ENCODE measurements around the gene VTCN1. TPM values are rescaled to one million over a fixed set of nuclear protein-coding genes. Genes with fewer than 3 reads are reported as not detected.

VTCN1 gene
- total and polyA plus RNA-seq, 2 of the 13 experiments (the other 11 are each of a cell fraction or from before 2014, with no cell fraction given): not detected

DNA sequence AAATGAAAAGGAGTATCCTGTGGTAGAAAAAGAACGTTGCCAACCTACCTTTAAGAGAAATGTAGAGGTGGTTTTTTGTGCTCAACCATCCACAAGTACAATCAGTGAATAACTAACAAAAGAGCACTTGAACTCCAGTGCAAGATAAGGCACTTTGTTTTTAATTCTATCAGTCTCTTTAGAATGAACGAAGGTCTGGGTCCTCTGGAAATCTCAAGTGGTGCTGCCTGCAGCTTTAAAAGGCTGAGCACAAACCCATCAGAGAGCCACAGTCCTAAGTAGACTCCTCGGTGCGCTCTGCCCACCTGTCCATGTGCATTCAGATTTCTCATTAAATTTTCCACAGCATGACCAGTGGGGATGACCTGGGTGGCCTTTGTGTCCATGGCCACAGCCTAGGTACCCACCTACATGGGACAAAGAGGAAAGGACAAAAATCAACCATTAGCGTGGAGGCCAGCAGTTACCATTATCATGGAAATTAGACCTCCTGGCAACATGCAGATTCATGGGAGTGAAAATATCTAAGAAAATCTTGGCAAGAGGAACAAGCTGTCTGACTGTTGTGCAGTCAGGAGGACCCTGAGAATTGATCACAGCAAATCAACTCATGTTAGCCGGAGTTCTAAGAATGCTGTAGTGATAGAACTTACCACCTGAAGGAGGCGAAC is 98.5 kb downstream of the VTCN1 start (continued):
- TF ChIP-seq, protein P1, sequence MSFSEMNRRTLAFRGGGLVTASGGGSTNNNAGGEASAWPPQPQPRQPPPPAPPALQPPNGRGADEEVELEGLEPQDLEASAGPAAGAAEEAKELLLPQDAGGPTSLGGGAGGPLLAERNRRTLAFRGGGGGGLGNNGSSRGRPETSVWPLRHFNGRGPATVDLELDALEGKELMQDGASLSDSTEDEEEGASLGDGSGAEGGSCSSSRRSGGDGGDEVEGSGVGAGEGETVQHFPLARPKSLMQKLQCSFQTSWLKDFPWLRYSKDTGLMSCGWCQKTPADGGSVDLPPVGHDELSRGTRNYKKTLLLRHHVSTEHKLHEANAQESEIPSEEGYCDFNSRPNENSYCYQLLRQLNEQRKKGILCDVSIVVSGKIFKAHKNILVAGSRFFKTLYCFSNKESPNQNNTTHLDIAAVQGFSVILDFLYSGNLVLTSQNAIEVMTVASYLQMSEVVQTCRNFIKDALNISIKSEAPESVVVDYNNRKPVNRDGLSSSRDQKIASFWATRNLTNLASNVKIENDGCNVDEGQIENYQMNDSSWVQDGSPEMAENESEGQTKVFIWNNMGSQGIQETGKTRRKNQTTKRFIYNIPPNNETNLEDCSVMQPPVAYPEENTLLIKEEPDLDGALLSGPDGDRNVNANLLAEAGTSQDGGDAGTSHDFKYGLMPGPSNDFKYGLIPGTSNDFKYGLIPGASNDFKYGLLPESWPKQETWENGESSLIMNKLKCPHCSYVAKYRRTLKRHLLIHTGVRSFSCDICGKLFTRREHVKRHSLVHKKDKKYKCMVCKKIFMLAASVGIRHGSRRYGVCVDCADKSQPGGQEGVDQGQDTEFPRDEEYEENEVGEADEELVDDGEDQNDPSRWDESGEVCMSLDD (CRISPR knock-in tag; IDR thresholded peaks at IDR 0.05; ENCODE audit: borderline replicate concordance): no peak
- no peak for TF ChIP-seq AGO2 (optimal IDR thresholded peaks at IDR 0.05; ENCODE audit: low read depth, low read length)
- no peak for TF ChIP-seq NCOR1 (IDR thresholded peaks at IDR 0.05; ENCODE audit: borderline replicate concordance, low read length)
- TF ChIP-seq ZNF891 (CRISPR knock-in tag; IDR thresholded peaks at IDR 0.05): no peak
- no peak for TF ChIP-seq ZNF720 (CRISPR knock-in tag; IDR thresholded peaks at IDR 0.05)
- TF ChIP-seq ZNF468 (CRISPR knock-in tag; IDR thresholded peaks at IDR 0.05): no peak

DNA sequence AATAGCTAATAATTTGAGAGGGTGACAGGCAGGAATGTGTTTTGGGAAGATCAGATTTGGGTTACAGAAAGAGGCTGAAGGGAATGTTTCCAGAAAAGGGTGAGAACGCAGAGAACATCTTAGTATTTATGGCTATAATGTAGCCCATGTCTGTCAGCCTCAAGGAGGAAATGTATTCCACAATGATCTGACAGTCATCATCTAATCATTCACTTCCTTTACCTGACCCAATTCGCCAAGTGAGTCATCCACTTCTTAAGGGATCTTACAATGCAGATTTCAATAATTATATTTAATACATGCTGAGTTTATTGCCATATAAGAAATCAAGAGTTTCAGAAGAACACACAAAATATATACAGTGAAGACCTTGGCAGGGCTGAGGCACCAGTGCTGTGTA is 100.0 kb downstream of the VTCN1 start:
- 91% methylated on average over 2 of the region's 2 CpGs for WGBS (ENCODE audit: low lambda C conversion rate)
- Histone ChIP-seq H3K4me1 (ENCODE audit: insufficient read depth, low read length) (0 out of 2 replicates have a peak, but pooled peaks cover 2% of the 10 kb centered on the region), H4K20me1 (ENCODE audit: insufficient read depth, low read length) (no peaks in the 10 kb centered on the region), H3K4me2 (ENCODE audit: low read depth, low read length) (no peak overlapping the region), H2AFZ (ENCODE audit: low read length) (no peak overlapping the region), H3K9ac (ENCODE audit: insufficient read depth, low read depth, low read length) (no peak overlapping the region), H3K27ac (ENCODE audit: extremely low read length, insufficient read depth, low read length) (no peak overlapping the region), H3K9me3 (ENCODE audit: low read length) (no peaks in the 10 kb centered on the region), H3K36me3 (replicated peaks in 1 of 2; ENCODE audit: control insufficient read depth in 1 of 2, insufficient read depth in 2 of 2, low read length in 2 of 2) (peaks cover 0 to 1% of the 10 kb centered on the region in 2 experiments; a peak in 2 of 5 replicates), H3K27me3 (ENCODE audit: control insufficient read depth in 1 of 2, insufficient read depth in 2 of 2, low read length in 2 of 2) (no peaks in the 10 kb centered on the region), H3K4me3 (replicated peaks in 1 of 3; ENCODE audit: insufficient read depth in 1 of 3, low read depth in 2 of 3, low read length in 3 of 3) (no peak overlapping the region), H3K79me2 (ENCODE audit: insufficient read depth, low read length) (no peaks in the 10 kb centered on the region)
- CTCF ChIA-PET (ENCODE audit: low intra/inter-chr PET ratio, low total read pairs): no interaction called here
- no peak for ATAC-seq
- in situ Hi-C loops (cut with HindIII; ENCODE audit: extremely low pct_ligation_motif_present, low pct_unique_long_range_greater_than_20kb): no loop called here
- no peak for FAIRE-seq
- intact Hi-C loops (cut with micrococcal nuclease; ENCODE audit: unreplicated experiment): no loop called here
- BruUV-seq (replicated peaks): no TSS peak
- POLR2A ChIA-PET: no interaction called here
- DNase-seq (ENCODE audit: low spot score): no peak
- TF ChIP-seq, protein P2, sequence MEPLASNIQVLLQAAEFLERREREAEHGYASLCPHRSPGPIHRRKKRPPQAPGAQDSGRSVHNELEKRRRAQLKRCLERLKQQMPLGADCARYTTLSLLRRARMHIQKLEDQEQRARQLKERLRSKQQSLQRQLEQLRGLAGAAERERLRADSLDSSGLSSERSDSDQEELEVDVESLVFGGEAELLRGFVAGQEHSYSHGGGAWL (CRISPR knock-in tag; IDR thresholded peaks at IDR 0.05): no peak
- TF ChIP-seq, protein P3, sequence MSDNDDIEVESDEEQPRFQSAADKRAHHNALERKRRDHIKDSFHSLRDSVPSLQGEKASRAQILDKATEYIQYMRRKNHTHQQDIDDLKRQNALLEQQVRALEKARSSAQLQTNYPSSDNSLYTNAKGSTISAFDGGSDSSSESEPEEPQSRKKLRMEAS (IDR thresholded peaks at IDR 0.05): no peak
- TF ChIP-seq ZSCAN30 (CRISPR knock-in tag; IDR thresholded peaks at IDR 0.05) (no peak), TARDBP (CRISPR knock-in tag; IDR thresholded peaks at IDR 0.05) (no peak), HNRNPUL1 (IDR thresholded peaks at IDR 0.05; ENCODE audit: low read depth, low read length) (no peak), ZNF251 (CRISPR knock-in tag; IDR thresholded peaks at IDR 0.05) (no peak), NR0B2 (CRISPR knock-in tag; IDR thresholded peaks at IDR 0.05) (no peak), ZNF503 (CRISPR knock-in tag; IDR thresholded peaks at IDR 0.05) (no peak), ZNF326 (CRISPR knock-in tag; IDR thresholded peaks at IDR 0.05; ENCODE audit: borderline replicate concordance) (no peak)
- TF ChIP-seq, protein P4, sequence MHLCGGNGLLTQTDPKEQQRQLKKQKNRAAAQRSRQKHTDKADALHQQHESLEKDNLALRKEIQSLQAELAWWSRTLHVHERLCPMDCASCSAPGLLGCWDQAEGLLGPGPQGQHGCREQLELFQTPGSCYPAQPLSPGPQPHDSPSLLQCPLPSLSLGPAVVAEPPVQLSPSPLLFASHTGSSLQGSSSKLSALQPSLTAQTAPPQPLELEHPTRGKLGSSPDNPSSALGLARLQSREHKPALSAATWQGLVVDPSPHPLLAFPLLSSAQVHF (CRISPR knock-in tag; IDR thresholded peaks at IDR 0.05): no peak

Data from HepG2 (cell line).